RPMI8226 (cell line): ENCODE measurements around the gene TCP1.
"Not testable (repeated sequence)": the region's sequence is repeated elsewhere in the genome, so short reads cannot be mapped to it uniquely, and the experiment has no call there.

Experiments
- DNase-seq: peaks from one replicate; pipeline ENCODE4 v3.0.0-alpha.2; 2015

The TCP1 gene

GRCh38 chr6:159732550-159732949 is 56.9 kb downstream of the TCP1 start:
- DNase-seq = not testable (repeated sequence)

- no peak for DNase-seq
These were observed 59.1 kb downstream of the TCP1 start for GRCh38 chr6:159730332-159730676.

GRCh38 chr6:159729598-159730331 is 59.6 kb downstream of the TCP1 start:
- DNase-seq = peak; percentile 68

DNA sequence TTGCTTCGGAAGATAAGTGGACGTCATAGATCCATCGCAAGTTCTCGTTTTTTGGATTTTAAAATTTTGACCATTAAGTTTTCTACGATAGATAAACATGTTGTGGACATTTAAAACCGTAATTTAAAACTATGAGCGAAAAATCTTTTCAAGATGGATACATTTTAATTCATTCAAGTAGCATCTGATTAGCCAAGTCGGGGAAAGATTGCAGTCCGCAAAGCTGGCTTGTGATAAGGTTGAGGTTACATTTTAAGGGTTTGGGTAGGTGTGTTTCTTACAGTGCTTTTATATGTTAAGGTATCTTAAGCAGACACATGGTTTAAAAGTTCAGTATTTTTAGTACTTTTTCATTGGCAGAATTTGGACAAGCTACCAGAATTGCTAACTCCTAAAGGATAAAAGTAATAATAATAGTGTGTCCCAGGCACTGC is 60.9 kb downstream of the TCP1 start:
- DNase-seq = peak; percentile 15
